Fibroblast of skin of left quadriceps (primary cell): ENCODE results near the gene TEKT5.
"Not testable (repeated sequence)": the region's sequence is repeated elsewhere in the genome, so short reads cannot be mapped to it uniquely, and the experiment has no call there.

Experiments used
- DNase-seq, 2 experiments: peaks; one replicate each; pipeline ENCODE4 v3.0.0-alpha.2; 2013; ENCODE audit warnings: low read depth in 2 of 2

The TEKT5 gene

DNA sequence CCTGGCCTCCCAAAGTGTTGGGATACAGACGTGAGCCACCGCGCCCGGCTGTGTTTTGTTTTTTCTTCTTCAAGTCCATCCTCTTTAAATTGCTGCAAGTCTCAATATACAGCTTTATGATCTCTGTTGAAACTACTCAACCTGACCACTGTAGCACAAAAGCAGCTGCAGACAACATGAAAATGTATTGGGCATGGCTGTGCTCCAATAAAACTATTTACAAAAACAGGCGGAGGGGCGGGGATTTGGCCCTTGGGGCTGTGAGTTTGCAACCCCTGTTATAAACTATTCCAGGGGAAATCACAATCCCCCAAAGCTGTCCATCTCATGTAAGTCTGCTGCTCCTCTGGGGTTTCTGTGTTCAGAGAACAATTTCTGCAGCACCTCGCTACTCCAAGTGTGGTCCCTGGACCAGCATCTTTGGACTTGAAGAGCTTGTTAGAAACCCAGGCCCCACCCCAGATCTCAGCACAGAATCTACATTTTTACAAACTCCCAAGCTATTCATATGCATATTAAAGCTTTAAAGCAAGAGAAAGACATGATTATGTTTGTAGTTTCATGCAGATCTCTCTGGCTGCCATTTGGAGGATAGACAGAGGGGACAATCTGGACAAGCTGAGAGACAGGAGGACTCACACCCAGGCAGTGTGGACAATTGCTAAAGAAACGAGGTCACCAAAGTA lies 33.6 kb downstream of the TEKT5 start:
- no peak for DNase-seq

- DNase-seq = no peak
Measured at GRCh38 chr16:10658943-10659342, 35.8 kb downstream of the TEKT5 start.

GRCh38 chr16:10657925-10658324 lies 36.8 kb downstream of the TEKT5 start:
- no peak for DNase-seq

DNA sequence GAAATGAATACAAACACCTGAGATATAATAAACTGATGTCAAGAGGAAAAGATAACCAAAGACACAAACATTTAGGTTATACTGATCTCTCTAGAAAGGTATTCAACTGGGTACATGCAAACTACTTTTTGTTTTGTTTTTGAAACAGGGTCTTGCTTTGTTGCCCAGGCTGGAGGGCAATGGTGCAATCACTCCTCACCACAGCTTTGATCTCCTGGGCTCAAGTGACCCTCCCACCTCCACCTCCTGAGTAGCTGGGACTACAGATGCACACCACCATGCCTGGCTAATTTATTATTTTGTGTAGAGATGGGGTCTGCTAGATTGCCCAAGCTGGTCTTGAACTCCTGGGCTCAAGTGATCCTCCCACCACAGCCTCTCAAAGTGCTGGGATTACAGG lies 38.1 kb downstream of the TEKT5 start:
- no peak for DNase-seq

GRCh38 chr16:10655415-10655977 lies 39.2 kb downstream of the TEKT5 start:
- no peak for DNase-seq

DNA sequence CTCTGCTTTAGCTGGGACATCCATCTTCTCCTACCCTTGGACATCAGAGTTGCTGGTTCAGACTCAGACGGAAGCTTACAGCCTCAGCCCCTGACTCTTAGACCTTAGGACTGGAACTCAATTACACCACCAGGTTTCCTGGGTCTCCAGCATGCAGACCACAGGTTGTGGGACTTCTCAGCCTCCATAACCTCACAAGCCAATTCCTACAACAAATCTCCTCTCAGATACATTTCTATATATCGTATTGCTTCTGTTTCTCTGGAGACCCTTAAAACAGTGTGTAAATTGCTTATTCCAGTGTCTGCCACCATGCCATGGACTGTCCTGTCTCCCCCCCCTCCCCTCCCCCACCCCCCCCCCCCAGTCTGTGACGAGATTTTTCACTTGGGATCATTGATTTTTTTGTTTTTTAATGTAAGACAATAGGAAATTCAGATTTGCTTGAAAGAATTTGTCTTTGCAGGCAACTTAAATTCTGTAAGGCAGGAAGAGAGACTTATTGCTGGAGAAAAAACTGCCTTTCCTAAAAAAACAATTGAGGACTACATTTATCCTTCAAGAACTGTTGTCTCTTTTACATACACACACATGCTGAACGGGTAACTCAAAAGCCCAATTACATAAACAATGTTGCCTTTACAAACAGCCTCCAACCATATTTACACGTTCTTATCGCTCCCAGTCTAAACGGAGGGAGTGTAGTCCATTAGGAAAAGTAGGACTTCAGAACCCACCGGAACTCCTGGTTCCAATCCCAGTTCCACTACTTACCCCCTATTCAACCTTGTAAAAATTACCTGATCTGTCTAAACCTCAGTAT lies 39.9 kb downstream of the TEKT5 start:
- DNase-seq = no peak

DNA sequence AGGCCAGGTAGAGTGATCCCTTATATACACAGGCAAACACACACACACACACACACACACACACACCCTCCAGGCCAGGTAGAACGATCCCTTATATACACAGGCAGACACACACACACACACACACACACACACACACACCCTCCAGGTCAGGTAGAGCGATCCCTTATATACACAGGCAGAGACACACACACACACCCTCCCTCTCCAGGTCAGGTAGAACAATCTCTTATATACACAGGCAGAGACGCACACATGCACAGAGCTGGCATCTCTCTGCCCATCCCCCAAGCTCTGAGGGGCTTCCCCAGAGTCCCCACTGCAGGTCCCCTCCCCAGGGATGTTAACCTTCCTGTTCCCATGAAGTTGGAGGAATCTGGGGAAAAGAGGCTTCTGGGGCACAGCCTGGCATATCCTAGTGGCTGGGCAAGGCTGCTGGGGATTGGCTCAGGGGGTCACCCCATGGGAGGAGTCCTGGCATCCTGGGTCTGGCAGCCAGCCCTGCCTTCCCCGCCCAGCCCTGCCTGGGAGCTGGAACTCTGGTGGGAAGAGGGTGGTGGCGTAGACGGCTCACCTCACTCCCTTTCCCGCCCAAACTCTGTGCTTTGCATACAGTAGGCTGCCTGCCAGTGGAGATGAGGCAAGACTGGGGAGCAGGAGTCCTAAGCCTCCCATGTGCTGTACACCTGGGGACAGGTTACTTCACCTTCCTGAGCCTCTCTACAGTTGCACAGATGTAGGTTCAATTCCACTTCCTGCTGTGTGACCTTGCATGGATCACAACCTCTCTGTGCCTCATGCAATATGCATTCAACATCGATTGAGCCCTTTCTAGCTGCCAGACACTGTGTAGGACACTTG lies 41.8 kb downstream of the TEKT5 start:
- no peak for DNase-seq

DNA sequence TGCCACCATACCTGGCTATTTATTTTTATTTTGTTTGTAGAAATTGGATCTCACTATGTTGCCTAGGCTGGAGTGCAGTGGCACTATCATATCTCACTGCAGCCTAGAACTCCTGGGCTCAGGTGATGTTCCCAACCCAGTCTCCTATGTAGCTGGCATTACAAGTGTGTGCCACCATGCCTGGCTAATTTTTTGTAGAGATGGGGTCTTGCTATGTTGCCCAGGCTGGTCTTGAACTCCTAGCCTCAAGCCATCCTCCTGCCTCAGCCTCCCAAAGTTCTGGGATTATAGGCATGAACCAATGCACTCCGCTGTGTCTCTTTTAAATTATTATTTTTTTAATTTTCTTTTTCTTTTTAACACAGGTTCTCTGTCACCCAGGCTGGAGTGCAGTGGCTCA lies 45.6 kb downstream of the TEKT5 start:
- DNase-seq = not testable (repeated sequence)

- no peak for DNase-seq
Measured at GRCh38 chr16:10647721-10648296, 46.9 kb downstream of the TEKT5 start.

GRCh38 chr16:10647264-10647720 lies 47.4 kb downstream of the TEKT5 start:
- no peak for DNase-seq

DNA sequence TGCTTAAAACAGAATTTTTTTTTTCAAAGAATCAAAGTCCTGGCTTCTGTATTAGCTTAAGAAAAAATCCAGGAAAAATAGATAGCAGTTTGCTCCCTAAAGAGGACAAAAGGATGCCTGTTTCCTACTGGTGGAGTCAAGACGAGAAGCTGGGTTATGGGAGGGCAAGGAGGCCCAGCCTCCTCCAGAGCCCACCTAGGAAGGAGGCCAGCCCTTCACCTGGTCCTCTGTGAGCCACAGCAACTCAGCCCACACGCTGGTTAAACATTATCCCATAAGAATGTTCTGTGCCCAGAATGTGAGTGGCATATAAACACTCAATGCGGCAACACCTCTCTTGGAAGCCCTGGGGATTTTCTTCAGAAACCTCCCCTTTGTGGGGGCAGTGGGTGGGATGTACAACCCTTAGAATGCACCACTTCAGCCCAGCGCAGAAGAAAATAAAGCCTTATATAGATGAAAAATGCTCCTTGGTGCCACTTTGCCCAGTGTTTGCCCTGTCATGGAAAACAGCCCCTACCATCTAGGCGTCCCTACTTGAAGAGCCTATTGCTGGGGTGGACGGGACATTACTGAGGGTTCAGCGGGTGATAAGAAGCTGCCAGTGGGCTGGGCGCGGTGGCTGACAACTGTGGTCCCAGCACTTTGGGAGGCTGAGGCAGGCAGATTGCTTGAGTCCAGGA lies 48.0 kb downstream of the TEKT5 start:
- no peak for DNase-seq

- DNase-seq = no peak
Measured at GRCh38 chr16:10646228-10646580, 48.5 kb downstream of the TEKT5 start.

GRCh38 chr16:10644092-10644491 lies 50.6 kb downstream of the TEKT5 start:
- DNase-seq = no peak

DNA sequence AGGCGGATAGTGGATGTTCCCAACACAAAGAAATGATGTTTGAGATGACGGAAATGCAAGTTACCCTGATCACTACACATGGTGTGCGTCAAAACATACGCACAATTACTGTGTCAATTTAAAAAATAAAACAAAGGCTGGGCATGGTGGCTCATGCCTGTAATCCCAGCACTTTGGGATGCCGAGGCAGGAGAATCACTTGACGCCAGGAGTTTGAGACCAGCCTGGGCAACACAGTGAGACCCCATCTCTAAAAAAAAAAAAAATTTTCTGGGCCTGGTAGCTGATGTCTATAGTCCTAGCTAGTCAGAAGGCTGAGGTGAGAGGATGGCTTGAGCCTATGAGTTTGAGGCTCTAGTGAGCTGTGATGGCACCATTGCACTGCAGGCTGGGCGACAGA lies 51.8 kb downstream of the TEKT5 start:
- DNase-seq = no peak

DNA sequence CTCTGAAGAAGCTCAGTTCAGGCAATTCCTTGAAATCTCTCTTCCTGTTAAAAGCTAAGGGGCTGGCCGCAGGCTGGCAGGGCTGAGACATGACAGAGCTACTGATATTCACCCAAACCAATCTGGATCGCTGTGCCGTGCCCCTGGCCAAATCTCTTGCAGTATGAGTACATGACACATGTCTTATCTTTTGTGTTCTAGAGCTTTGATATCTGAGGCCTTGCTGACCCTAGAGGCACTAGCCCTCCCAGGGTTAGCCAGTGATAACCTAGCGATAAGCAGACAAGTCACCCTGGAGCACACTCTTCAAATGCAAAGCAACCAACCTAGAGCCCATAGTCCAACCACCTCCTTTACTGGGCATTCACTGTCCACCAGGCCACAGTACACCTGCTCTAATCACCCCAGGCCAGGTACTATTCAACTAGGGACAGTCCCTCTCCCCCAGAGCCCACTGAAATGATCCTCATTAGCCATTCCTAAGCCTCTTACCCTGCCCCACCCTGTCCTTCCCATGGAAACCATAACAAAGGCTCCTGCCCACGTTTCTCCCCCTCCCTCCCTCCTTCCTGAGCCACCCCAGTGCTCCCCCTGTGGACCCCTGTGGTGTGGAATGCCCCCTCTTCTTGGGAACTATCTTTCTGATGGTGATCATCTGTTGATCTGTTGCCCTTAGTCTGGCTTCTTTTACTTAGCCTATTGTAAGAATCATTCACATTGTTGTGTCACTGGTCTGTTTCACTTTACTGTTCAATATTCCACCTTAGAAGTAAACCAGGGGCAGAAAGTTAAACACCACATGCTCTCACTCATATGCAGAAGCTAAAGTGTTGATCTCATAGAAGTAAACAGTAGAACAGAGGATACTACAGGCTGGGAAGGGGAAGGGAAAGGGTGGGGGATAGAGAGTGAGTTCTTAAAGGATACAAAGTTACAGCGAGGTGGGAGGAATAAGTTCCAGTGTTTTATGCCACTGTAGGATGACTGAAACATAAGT lies 52.5 kb downstream of the TEKT5 start:
- DNase-seq = no peak

- no peak for DNase-seq
Measured at GRCh38 chr16:10641555-10641952, 53.2 kb downstream of the TEKT5 start.

DNA sequence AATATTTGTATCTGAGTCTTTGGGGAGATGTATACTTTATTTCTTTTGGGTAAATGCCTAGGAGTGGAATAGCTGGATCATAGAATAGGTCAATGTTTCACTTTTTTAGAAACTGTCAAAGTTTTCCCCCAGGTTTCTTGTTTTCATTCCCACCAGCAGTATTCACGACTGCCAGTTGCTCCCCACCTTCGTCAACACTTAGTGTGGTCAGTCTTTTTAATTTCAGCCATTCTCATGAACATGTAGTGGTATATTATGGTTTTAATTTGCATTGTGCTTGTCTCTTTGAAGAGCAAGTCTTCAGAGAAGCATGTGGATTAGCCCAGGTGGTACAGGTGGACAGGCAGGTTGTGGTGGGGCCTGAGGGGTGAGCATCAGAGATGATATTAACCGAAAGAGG lies 53.8 kb downstream of the TEKT5 start:
- DNase-seq = no peak

DNA sequence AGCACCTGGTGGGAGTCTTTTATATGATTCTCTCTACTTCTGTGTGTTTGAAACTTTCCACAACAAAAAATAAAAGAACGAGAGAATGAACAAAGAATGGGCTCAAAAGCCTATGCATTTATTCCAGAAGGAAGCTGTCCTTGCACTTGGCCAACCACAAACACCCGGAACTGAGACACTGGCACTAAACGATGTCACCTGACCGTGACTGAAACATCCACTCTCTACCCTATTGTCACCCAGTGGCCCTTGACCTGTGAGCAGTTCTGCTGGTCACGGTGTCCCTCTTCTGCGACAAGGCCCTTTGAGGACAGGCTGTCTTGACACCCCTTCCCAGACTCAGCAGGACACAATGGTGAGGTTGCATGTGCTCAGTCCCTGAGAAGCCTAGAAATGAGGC lies 56.6 kb downstream of the TEKT5 start:
- no peak for DNase-seq

- DNase-seq = no peak
Measured at GRCh38 chr16:10637337-10638037, 57.2 kb downstream of the TEKT5 start.
